SU-DHL-6 (cell line): Measurements from ENCODE around the gene STAG3.

Experiments used
- H2AFZ ChIP-seq: fragments of 200-600 bp; sonication (generic); 2 replicates; pipeline ENCODE4 v1.6.1; 2014; ENCODE audit warnings: low read depth, mild to moderate bottlenecking, moderate library complexity, mixed read lengths, antibody characterized with exemption, low read length; ENCODE audit not compliant: severe bottlenecking
- H3F3A ChIP-seq: fragments of 200-600 bp; shearing (Covaris generic); 2 replicates; pipeline ENCODE4 v1.6.0; 2016; ENCODE audit warnings: antibody characterized with exemption, mild to moderate bottlenecking; ENCODE audit not compliant: insufficient read depth
- H3K27ac ChIP-seq: fragments of 200-600 bp; sonication (generic); 2 replicates; pipeline ENCODE4 v1.5.1; 2016; ENCODE audit warnings: low read depth, mild to moderate bottlenecking, low read length, moderate library complexity, mixed read lengths
- H3K27me3 ChIP-seq: fragments of 200-600 bp; sonication (generic), shearing (Covaris generic); 2 replicates; pipeline ENCODE4 v1.6.0; 2014; ENCODE audit warnings: mild to moderate bottlenecking, low read length
- H3K36me3 ChIP-seq: fragments of 200-600 bp; sonication (generic); 2 replicates; pipeline ENCODE4 v1.6.1; 2014; ENCODE audit warnings: mild to moderate bottlenecking, low read length, mixed read lengths
- H3K4me2 ChIP-seq: fragments of 300-600, 200-600 bp; shearing (Covaris generic), sonication (generic); 2 replicates; pipeline ENCODE4 v1.6.0; 2014; ENCODE audit warnings: low read length, low read depth, mild to moderate bottlenecking; ENCODE audit not compliant: poor library complexity, severe bottlenecking
- H3K4me3 ChIP-seq: fragments of 200-600 bp; sonication (generic); 2 replicates; pipeline ENCODE4 v1.5.1; 2014; ENCODE audit warnings: antibody characterized with exemption, low read length, mild to moderate bottlenecking, mixed read lengths; ENCODE audit not compliant: insufficient read depth, poor library complexity, severe bottlenecking
- H3K79me2 ChIP-seq: fragments of 200-600 bp; sonication (generic); 2 replicates; pipeline ENCODE4 v1.6.1; 2014; ENCODE audit warnings: mild to moderate bottlenecking, low read length, moderate library complexity; ENCODE audit not compliant: insufficient read depth
- H3K9ac ChIP-seq: fragments of 200-600 bp; sonication (generic); 2 replicates; pipeline ENCODE4 v1.7.0; 2014; ENCODE audit warnings: mild to moderate bottlenecking, low read length
- H3K9me2 ChIP-seq: fragments of 200-600 bp; sonication (generic); replicated peaks from 2 replicates; pipeline ENCODE4 v1.6.1; 2014; ENCODE audit warnings: low read length; ENCODE audit not compliant: insufficient read depth
- H3K9me3 ChIP-seq: fragments of 200-600 bp; sonication (generic); 2 replicates; pipeline ENCODE4 v1.6.1; 2014; ENCODE audit warnings: low read length, mixed read lengths; ENCODE audit not compliant: insufficient read depth
- H4K20me1 ChIP-seq: fragments of 200-600 bp; sonication (generic); 2 replicates; pipeline ENCODE4 v1.6.1; 2014; ENCODE audit warnings: low read depth, mild to moderate bottlenecking, antibody characterized with exemption, low read length, moderate library complexity, mixed read lengths
- EZH2phosphoT487 ChIP-seq: fragments of 200-600 bp; sonication (generic), shearing (Covaris generic); conservative IDR thresholded peaks from 2 replicates; pipeline ENCODE4 v1.6.1; 2018; ENCODE audit warnings: mild to moderate bottlenecking, antibody characterized with exemption, low read length, moderate library complexity, mixed read lengths
- TF ChIP-seq, protein P1 (sequence below): fragments of 200-600 bp; sonication (generic); IDR thresholded peaks from one replicate; pipeline ENCODE4 v1.5.1; 2017; ENCODE audit warnings: antibody characterized with exemption, mild to moderate bottlenecking, low read length, moderate library complexity; ENCODE audit not compliant: insufficient read depth, poor library complexity, severe bottlenecking

The STAG3 gene

DNA sequence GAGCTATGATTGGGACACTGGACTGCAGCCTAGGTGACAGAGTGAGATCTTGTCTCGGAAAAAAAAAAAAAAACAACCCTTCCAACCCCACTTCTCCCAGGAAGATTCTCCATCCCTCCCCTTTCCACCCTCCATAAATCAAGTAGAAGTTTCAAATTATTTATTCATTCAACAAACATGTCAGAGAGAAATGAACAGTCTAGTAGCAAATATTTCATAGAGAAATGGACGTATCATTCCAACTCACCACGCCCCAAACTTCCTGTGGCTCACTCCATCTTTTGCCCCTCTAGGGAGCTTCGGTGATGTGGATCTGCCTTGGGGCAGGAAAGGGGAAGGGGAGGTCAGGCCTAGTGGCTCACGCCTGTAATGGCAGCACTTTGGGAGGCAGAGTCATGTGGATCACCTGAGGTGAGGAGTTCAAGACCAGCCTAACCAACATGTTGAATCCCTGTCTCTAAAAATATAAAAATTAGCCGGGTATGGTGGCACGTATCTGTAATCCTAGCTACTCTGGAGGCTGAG is 18.6 kb upstream of the STAG3 start:
- Histone ChIP-seq H3K9me2 (no peaks in the 10 kb centered on the region), H2AFZ (peak overlapping the region; percentile 74), H3K9me3 (no peaks in the 10 kb centered on the region), H3K79me2 (peaks cover 13% of the 10 kb centered on the region), H3K27ac (peak overlapping the region; percentile 70), H3K27me3 (no peaks in the 10 kb centered on the region), H3F3A (peaks cover 23% of the 10 kb centered on the region), H4K20me1 (no peaks in the 10 kb centered on the region), H3K4me3 (peak overlapping the region; percentile 95), H3K36me3 (no peaks in the 10 kb centered on the region), H3K4me2 (peak overlapping the region; percentile 89), H3K9ac (peak overlapping the region; percentile 92)
- TF ChIP-seq, protein P1, sequence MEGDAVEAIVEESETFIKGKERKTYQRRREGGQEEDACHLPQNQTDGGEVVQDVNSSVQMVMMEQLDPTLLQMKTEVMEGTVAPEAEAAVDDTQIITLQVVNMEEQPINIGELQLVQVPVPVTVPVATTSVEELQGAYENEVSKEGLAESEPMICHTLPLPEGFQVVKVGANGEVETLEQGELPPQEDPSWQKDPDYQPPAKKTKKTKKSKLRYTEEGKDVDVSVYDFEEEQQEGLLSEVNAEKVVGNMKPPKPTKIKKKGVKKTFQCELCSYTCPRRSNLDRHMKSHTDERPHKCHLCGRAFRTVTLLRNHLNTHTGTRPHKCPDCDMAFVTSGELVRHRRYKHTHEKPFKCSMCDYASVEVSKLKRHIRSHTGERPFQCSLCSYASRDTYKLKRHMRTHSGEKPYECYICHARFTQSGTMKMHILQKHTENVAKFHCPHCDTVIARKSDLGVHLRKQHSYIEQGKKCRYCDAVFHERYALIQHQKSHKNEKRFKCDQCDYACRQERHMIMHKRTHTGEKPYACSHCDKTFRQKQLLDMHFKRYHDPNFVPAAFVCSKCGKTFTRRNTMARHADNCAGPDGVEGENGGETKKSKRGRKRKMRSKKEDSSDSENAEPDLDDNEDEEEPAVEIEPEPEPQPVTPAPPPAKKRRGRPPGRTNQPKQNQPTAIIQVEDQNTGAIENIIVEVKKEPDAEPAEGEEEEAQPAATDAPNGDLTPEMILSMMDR: no peak
- TF ChIP-seq EZH2phosphoT487: no peak

DNA sequence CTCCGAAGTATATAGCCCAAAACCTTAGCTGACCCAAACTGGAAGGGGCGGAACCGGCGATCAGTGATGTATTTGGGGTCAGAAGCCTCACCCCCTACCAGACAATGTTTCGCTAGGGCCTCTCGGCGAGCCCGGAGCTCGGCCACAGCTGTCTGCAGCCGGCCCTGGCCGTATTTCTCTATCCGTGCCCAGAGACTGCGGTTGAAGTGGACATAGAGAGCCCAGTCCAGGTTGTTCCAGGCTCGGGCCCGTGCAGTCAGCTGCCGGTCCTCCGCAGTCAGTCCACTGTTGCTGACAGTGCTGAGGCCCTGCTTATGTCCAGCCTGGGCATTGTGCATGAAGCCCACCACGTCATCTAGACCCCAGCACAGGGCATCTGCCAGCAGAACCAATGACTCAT is 17.7 kb upstream of the STAG3 start:
- H3K9me3 ChIP-seq: no peaks in the 10 kb centered on the region
- no peak overlapping the region for H3K27ac ChIP-seq
- no peaks in the 10 kb centered on the region for H3K36me3 ChIP-seq
- no peak overlapping the region for H3K9ac ChIP-seq
- peaks cover 20% of the 10 kb centered on the region for H3F3A ChIP-seq
- H3K9me2 ChIP-seq: no peaks in the 10 kb centered on the region
- H4K20me1 ChIP-seq: no peaks in the 10 kb centered on the region
- H2AFZ ChIP-seq: no peak overlapping the region
- H3K79me2 ChIP-seq: peaks cover 13% of the 10 kb centered on the region
- no peak for TF ChIP-seq EZH2phosphoT487
- TF ChIP-seq, protein P1: no peak
- H3K27me3 ChIP-seq: no peaks in the 10 kb centered on the region
- H3K4me3 ChIP-seq: no peak overlapping the region
- H3K4me2 ChIP-seq: no peak overlapping the region

DNA sequence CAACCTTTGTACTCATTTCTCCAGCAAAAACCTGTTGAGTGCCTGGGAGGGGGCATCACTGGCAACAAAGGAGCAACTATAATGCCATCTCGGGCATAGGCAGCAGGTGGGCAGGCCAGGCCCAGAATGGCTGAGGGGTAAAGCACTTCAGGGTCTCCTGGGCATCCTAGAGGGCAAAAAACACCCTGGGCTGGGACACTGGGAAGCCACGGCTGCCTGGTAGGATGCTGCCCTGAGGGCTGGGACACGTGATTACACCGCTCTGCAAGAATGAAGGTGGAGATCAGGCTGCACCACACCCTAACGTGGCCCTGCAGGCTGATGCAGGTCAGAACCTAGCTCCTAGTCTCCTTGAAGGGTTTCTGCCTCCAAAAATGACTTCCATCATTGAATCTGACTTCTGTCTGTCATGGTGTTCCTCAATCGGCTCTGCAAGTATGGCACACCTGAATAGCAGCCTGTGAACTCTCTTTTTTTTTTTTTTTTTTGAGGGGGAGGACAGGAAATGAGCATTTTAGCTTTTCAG is 14.6 kb upstream of the STAG3 start:
- Histone ChIP-seq H3K27ac (no peak overlapping the region), H3K4me3 (no peak overlapping the region), H3K9me2 (no peaks in the 10 kb centered on the region), H3K36me3 (no peaks in the 10 kb centered on the region), H2AFZ (no peak overlapping the region), H3K9ac (no peak overlapping the region), H3K9me3 (no peaks in the 10 kb centered on the region), H3K27me3 (no peaks in the 10 kb centered on the region), H3K79me2 (peaks cover 4% of the 10 kb centered on the region; the same call in 1 of the 2 replicates), H3K4me2 (no peak overlapping the region), H4K20me1 (no peaks in the 10 kb centered on the region), H3F3A (no peaks in the 10 kb centered on the region)
- TF ChIP-seq EZH2phosphoT487: no peak
- TF ChIP-seq, protein P1: no peak
